ENCODE measurements around the gene AFF1.

DNA sequence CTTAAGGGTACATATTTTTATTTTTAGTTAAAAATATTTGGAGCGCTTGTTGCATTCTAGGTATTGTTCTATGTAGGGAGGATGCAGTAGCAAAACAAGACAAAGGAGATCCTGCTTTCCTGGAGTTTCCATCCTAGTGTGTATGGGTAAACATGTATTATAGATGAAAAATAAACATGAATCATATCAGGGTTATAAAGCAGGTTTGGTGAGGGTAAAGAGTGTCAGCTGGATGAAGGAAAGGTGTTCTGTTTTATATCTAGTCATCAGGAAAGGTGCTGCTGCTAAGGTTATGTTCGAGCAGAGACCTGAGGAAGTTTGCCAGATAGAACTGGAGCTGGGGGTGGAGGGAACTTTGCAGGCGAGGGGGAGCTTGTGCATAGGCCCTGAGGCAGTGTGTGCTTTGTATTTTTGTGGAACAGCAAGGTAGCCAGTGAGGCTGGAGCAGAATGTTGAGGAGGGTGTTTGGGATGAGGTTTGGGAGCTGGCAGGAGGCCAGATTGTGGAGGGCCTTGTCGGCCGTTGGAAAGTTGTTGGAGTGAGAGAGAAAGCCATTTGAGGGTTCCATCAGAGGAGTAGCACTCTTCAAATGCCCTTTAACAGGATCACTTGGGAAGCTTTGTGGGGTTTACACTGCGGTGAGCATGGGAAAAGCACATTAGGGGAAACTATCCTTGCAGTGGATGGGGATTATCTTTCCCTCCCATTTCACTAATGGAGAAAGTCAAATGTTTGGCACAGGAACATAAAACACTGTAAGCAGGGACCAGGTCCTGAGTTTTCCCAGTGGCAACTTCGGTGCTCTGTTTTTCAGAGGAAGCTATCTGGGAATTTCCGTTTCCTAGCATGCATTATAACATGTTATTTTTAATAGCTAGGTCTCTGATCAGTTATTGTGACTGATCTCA is 35.9 kb downstream of the AFF1 start:
- TF ChIP-seq, protein P1, sequence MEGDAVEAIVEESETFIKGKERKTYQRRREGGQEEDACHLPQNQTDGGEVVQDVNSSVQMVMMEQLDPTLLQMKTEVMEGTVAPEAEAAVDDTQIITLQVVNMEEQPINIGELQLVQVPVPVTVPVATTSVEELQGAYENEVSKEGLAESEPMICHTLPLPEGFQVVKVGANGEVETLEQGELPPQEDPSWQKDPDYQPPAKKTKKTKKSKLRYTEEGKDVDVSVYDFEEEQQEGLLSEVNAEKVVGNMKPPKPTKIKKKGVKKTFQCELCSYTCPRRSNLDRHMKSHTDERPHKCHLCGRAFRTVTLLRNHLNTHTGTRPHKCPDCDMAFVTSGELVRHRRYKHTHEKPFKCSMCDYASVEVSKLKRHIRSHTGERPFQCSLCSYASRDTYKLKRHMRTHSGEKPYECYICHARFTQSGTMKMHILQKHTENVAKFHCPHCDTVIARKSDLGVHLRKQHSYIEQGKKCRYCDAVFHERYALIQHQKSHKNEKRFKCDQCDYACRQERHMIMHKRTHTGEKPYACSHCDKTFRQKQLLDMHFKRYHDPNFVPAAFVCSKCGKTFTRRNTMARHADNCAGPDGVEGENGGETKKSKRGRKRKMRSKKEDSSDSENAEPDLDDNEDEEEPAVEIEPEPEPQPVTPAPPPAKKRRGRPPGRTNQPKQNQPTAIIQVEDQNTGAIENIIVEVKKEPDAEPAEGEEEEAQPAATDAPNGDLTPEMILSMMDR (IDR thresholded peaks at IDR 0.05), result no peak
- no peak for TF ChIP-seq POLR2A (IDR thresholded peaks at IDR 0.05)

All from uterus (tissue), 2 donors.